GM12891 (cell line): Measurements from ENCODE around the gene EXOC4.

Experiments
- PAX5 ChIP-seq: IDR thresholded peaks from 2 replicates; pipeline ENCODE4 v1.6.1; 2011; ENCODE audit warnings: low read length, moderate library complexity, mild to moderate bottlenecking; ENCODE audit not compliant: insufficient read depth, severe bottlenecking
- POLR2A ChIP-seq: IDR thresholded peaks from 2 replicates; pipeline ENCODE4 v1.6.1; 2011; ENCODE audit warnings: low read depth, low read length, control low read depth
- POLR2AphosphoS5 ChIP-seq: IDR thresholded peaks from 2 replicates; pipeline ENCODE4 v1.6.1; 2011; ENCODE audit warnings: low read depth, low read length, control low read depth
- SPI1 ChIP-seq: IDR thresholded peaks from 2 replicates; pipeline ENCODE4 v1.6.1; 2011; ENCODE audit warnings: low read depth, low read length, control low read depth
- TAF1 ChIP-seq: IDR thresholded peaks from 2 replicates; pipeline ENCODE4 v1.6.1; 2011; ENCODE audit warnings: low read depth, low read length, control low read depth

- TF ChIP-seq POLR2AphosphoS5 (no peak), POLR2A (no peak), TAF1 (no peak), SPI1 (no peak), PAX5 (no peak)
Observed at GRCh38 chr7:133699386-133699785, 446.5 kb downstream of the EXOC4 start.
